Measurements from ENCODE around the gene GABBR1. TPM values are rescaled to one million over a fixed set of nuclear protein-coding genes. Genes with fewer than 3 reads are reported as not detected.

The GABBR1 gene
- total RNA-seq, 2 experiments from 2014 or later: 78.4 to 79.9 TPM

DNA sequence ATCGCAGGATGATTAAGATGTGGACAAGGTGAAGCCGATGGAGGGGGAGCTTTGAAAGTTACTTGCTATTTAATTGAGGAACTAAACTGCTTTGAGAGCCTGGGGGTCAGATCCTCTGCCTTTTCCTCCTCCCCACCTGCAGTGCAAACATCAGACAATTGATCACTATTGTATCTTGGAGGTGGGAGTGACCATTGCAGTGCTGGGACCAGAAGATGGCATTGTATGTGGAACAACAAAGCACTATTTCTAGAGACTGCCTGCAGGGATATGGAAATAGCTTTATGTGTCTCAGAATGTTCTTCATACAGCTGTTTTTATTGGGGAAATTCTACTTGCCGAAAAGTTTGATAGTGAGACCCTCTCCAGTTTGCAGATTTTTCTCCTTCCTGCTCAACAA lies 28.1 kb upstream of the GABBR1 start:
- Mint-ChIP-seq H3K4me3 (no peak overlapping the region), H3K27ac (no peak overlapping the region), H3K27me3 (peaks cover 60% of the 10 kb centered on the region), H3K4me1 (ENCODE audit: low read depth) (no peaks in the 10 kb centered on the region), H3K36me3 (ENCODE audit: low read depth) (no peaks in the 10 kb centered on the region), H3K9me3 (no peaks in the 10 kb centered on the region)
- DNase-seq (no peak), ATAC-seq (ENCODE audit: poor library complexity) (no peak)
- no peak overlapping the region for H3K27ac ChIP-seq (ENCODE audit: low read depth in 1 of 2, low read length in 2 of 2)
- H3K4me1 ChIP-seq (ENCODE audit: insufficient read depth, low read length): no peaks in the 10 kb centered on the region
- H3K36me3 ChIP-seq (ENCODE audit: insufficient read depth, low read length): no peaks in the 10 kb centered on the region
- peaks cover 9 to 19% of the 10 kb centered on the region in 2 experiments for H3K27me3 ChIP-seq (ENCODE audit: control insufficient read depth in 1 of 2, insufficient read depth in 2 of 2, low read length in 2 of 2)
- ChIA-PET CTCF (interaction anchor here (0.8 kb wide), 1 partner anchor 11 kb away, joined by 4 read pairs; no protein-coding TSS in a partner anchor), POLR2A (no interaction called here)
- no peaks in the 10 kb centered on the region for H3K9me3 ChIP-seq (ENCODE audit: control insufficient read depth in 1 of 2, insufficient read depth in 1 of 2, low read length in 2 of 2)
- TF ChIP-seq, protein P1, sequence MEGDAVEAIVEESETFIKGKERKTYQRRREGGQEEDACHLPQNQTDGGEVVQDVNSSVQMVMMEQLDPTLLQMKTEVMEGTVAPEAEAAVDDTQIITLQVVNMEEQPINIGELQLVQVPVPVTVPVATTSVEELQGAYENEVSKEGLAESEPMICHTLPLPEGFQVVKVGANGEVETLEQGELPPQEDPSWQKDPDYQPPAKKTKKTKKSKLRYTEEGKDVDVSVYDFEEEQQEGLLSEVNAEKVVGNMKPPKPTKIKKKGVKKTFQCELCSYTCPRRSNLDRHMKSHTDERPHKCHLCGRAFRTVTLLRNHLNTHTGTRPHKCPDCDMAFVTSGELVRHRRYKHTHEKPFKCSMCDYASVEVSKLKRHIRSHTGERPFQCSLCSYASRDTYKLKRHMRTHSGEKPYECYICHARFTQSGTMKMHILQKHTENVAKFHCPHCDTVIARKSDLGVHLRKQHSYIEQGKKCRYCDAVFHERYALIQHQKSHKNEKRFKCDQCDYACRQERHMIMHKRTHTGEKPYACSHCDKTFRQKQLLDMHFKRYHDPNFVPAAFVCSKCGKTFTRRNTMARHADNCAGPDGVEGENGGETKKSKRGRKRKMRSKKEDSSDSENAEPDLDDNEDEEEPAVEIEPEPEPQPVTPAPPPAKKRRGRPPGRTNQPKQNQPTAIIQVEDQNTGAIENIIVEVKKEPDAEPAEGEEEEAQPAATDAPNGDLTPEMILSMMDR (IDR thresholded peaks at IDR 0.05): no peak
- H3K4me3 ChIP-seq (ENCODE audit: low read length): no peak overlapping the region
- intact Hi-C loops (cut with DNase I, micrococcal nuclease): no loop called here

DNA sequence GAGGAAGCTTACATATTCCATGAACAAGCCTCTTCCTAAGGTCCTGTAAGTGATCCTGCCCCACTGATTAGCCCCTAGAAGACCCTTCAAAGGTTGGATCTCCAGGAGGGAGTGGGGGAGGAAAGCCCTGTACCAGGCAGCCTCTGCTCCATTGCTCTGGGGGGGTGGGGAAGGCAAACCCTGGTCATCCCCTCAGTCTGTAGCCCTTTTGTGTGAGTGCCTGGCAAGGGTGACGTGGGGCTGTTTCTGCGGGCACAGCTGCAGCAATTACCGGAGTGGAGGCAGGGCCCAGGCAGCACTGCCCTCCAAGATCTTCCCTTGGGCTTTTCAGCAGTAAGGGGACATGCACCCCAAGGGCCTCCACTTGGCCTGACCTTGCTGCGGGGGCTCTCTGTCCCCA lies 23.8 kb upstream of the GABBR1 start, which contains the start of gene MOG:
Gene MOG (plus strand): TSS at position 295 of the 400 bp plus-strand sequence. CDS start 118 bp downstream, outside the sequence.
- intact Hi-C loops (cut with DNase I, micrococcal nuclease): no loop called here
- no peak within 1 kb of the TSS for H3K27ac Mint-ChIP-seq
- H3K27me3 Mint-ChIP-seq: peaks cover 45% of the 10 kb centered on the region
- Histone ChIP-seq H3K36me3 (ENCODE audit: insufficient read depth, low read length) (no peaks in the 10 kb centered on the region), H3K4me1 (ENCODE audit: insufficient read depth, low read length) (peaks cover 4% of the 10 kb centered on the region), H3K4me3 (ENCODE audit: low read length) (no peak within 1 kb of the TSS), H3K27ac (ENCODE audit: low read depth in 1 of 2, low read length in 2 of 2) (no peak within 1 kb of the TSS), H3K9me3 (ENCODE audit: control insufficient read depth in 1 of 2, insufficient read depth in 1 of 2, low read length in 2 of 2) (no peaks in the 10 kb centered on the region), H3K27me3 (ENCODE audit: control insufficient read depth in 1 of 2, insufficient read depth in 2 of 2, low read length in 2 of 2) (peaks cover 2 to 19% of the 10 kb centered on the region in 2 experiments)
- H3K4me1 Mint-ChIP-seq (ENCODE audit: low read depth): peaks cover 1% of the 10 kb centered on the region
- CTCF ChIA-PET: no interaction called here
- DNase-seq: no peak
- no peaks in the 10 kb centered on the region for H3K36me3 Mint-ChIP-seq (ENCODE audit: low read depth)
- no peaks in the 10 kb centered on the region for H3K9me3 Mint-ChIP-seq
- TF ChIP-seq, protein P1 (IDR thresholded peaks at IDR 0.05): no peak
- POLR2A ChIA-PET: no interaction called here
- no peak within 1 kb of the TSS for H3K4me3 Mint-ChIP-seq
- no peak for ATAC-seq (ENCODE audit: poor library complexity)

DNA sequence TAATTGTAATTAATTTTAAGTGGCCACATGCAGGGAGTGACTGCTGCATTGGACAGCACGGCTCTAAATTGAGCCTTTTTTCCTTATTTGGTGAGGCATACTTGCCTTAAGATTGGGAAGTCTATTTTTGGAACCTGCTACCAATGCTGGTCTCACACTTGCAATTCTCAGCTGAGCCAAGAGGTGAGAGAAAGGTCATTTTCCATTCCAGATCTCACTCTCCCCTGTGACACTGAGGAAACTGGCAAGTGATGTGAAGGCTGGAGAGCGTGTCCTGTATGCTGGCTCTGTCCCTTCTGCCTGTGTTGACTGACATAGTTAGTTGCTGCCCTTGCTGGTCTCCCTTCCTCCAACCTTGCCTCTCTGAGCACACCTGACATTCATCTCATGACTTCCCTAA lies 23.2 kb upstream of the GABBR1 start:
- Mint-ChIP-seq H3K4me3 (no peak overlapping the region), H3K9me3 (no peaks in the 10 kb centered on the region), H3K36me3 (ENCODE audit: low read depth) (no peaks in the 10 kb centered on the region), H3K27me3 (peaks cover 38% of the 10 kb centered on the region), H3K27ac (no peak overlapping the region), H3K4me1 (ENCODE audit: low read depth) (peaks cover 6% of the 10 kb centered on the region)
- intact Hi-C loops (cut with DNase I, micrococcal nuclease): no loop called here
- DNase-seq (no peak), ATAC-seq (ENCODE audit: poor library complexity) (no peak)
- CTCF ChIA-PET: no interaction called here
- TF ChIP-seq, protein P1 (IDR thresholded peaks at IDR 0.05): no peak
- H3K36me3 ChIP-seq (ENCODE audit: insufficient read depth, low read length): no peaks in the 10 kb centered on the region
- no peak overlapping the region for H3K27ac ChIP-seq (ENCODE audit: low read depth in 1 of 2, low read length in 2 of 2)
- H3K9me3 ChIP-seq (ENCODE audit: control insufficient read depth in 1 of 2, insufficient read depth in 1 of 2, low read length in 2 of 2): no peaks in the 10 kb centered on the region
- peaks cover 4% of the 10 kb centered on the region for H3K4me1 ChIP-seq (ENCODE audit: insufficient read depth, low read length)
- H3K27me3 ChIP-seq (ENCODE audit: control insufficient read depth in 1 of 2, insufficient read depth in 2 of 2, low read length in 2 of 2): peaks cover 0 to 17% of the 10 kb centered on the region in 2 experiments
- no peak overlapping the region for H3K4me3 ChIP-seq (ENCODE audit: low read length)
- POLR2A ChIA-PET: no interaction called here
